OCI-LY1 (cell line): ENCODE results near the gene FBXL14.
A peak's percentile ranks its signal among the peaks of the same experiment; 100 is the strongest.

ENCODE experiments used
- H2AFZ ChIP-seq: fragments of 200-600 bp; sonication (generic), shearing (Covaris generic); 2 replicates; pipeline ENCODE4 v1.6.0; 2014; ENCODE audit warnings: antibody characterized with exemption, mild to moderate bottlenecking, low read length
- H3F3A ChIP-seq: fragments of 200-600 bp; sonication (generic), shearing (Covaris generic); 2 replicates; pipeline ENCODE4 v1.6.0; 2014; ENCODE audit warnings: mild to moderate bottlenecking, antibody characterized with exemption, low read length, moderate library complexity; ENCODE audit not compliant: insufficient read depth
- H3K27ac ChIP-seq: fragments of 200-600 bp; sonication (generic); 2 replicates; pipeline ENCODE4 v1.5.1; 2014; ENCODE audit warnings: low read length, mixed run types, mild to moderate bottlenecking, low read depth; ENCODE audit not compliant: poor library complexity, severe bottlenecking
- H3K27me3 ChIP-seq: fragments of 200-600 bp; sonication (generic); 2 replicates; pipeline ENCODE4 v1.6.0; 2014; ENCODE audit warnings: antibody characterized with exemption, mild to moderate bottlenecking, low read length, moderate library complexity; ENCODE audit not compliant: insufficient read depth
- H3K36me3 ChIP-seq: fragments of 200-600 bp; sonication (generic); 2 replicates; pipeline ENCODE4 v1.6.1; 2014; ENCODE audit warnings: mild to moderate bottlenecking, antibody characterized with exemption, low read length, moderate library complexity, mixed read lengths; ENCODE audit not compliant: insufficient read depth
- H3K4me1 ChIP-seq: fragments of 200-600 bp; sonication (generic); 2 replicates; pipeline ENCODE4 v1.5.1; 2014; ENCODE audit warnings: mild to moderate bottlenecking, low read length, moderate library complexity; ENCODE audit not compliant: insufficient read depth, severe bottlenecking
- H3K4me2 ChIP-seq: fragments of 200-600 bp; sonication (generic), shearing (Covaris generic); 2 replicates; pipeline ENCODE4 v1.6.1; 2014; ENCODE audit warnings: low read length
- H3K4me3 ChIP-seq: fragments of 200-600 bp; sonication (generic); 2 replicates; pipeline ENCODE4 v1.5.1; 2014; ENCODE audit warnings: low read length, low read depth, mild to moderate bottlenecking, mixed read lengths; ENCODE audit not compliant: poor library complexity, severe bottlenecking
- H3K79me2 ChIP-seq: fragments of 200-600 bp; shearing (Covaris generic); 2 replicates; pipeline ENCODE4 v1.6.1; 2016; ENCODE audit warnings: mixed run types, low read length, mixed read lengths; ENCODE audit not compliant: insufficient read depth
- H3K9ac ChIP-seq: fragments of 200-600 bp; sonication (generic), shearing (Covaris generic); 2 replicates; pipeline ENCODE4 v1.6.1; 2014; ENCODE audit warnings: mild to moderate bottlenecking, low read length, mixed read lengths
- H3K9me2 ChIP-seq: fragments of 200-600 bp; sonication (generic), shearing (Covaris generic); 2 replicates; pipeline ENCODE4 v1.6.1; 2014; ENCODE audit warnings: low read depth, mild to moderate bottlenecking, low read length, mixed read lengths
- H3K9me3 ChIP-seq: fragments of 200-600 bp; shearing (Covaris generic); 2 replicates; pipeline ENCODE4 v1.6.1; 2014; ENCODE audit warnings: low read length, mixed read lengths
- H4K20me1 ChIP-seq: fragments of 200-600 bp; sonication (generic), shearing (Covaris generic); 2 replicates; pipeline ENCODE4 v1.6.0; 2016; ENCODE audit warnings: mild to moderate bottlenecking, low read length; ENCODE audit not compliant: insufficient read depth
- EZH2 ChIP-seq: fragments of 200-600 bp; sonication (generic), shearing (Covaris generic); IDR thresholded peaks from 2 replicates; pipeline ENCODE4 v1.8.0; 2017; ENCODE audit warnings: borderline replicate concordance, mixed run types, mild to moderate bottlenecking, antibody characterized with exemption, low read length, moderate library complexity, mixed read lengths
- TF ChIP-seq, protein P1 (sequence below): fragments of 200-600 bp; sonication (generic), shearing (Covaris generic); IDR thresholded peaks from 2 replicates; pipeline ENCODE4 v1.5.1; 2017; ENCODE audit warnings: mild to moderate bottlenecking, antibody characterized with exemption, low read length, moderate library complexity, mixed read lengths

The FBXL14 gene

DNA sequence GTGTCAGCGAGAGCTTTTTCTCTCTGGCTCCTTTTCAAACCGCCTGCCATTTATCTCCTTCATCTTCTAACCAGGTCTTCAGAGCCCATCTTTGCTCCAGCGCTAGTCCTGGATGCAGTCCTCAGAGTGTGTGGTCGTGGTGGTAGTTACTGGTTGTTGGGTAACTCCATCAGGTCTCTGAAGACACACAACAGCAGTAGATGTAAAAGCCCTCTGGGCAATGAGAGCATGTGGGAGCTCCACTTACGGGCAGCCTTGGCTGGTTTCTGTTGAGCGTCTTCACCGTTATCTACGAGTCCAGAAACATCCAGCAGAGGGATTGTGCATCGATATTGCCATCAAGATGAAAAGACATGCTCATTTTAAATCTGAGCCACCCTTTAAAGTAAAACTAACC is 61.2 kb downstream of the FBXL14 start:
- Histone ChIP-seq H3K79me2 (no peaks in the 10 kb centered on the region), H3K4me3 (peak overlapping the region; percentile 43), H3K27me3 (peaks cover 23% of the 10 kb centered on the region), H2AFZ (no peak overlapping the region), H3K4me2 (peak overlapping the region; percentile 62), H3K9me2 (no peaks in the 10 kb centered on the region), H3K9ac (no peak overlapping the region), H3K9me3 (no peaks in the 10 kb centered on the region), H3K27ac (no peak overlapping the region), H3F3A (no peaks in the 10 kb centered on the region), H3K36me3 (no peaks in the 10 kb centered on the region), H3K4me1 (peaks cover 37% of the 10 kb centered on the region), H4K20me1 (no peaks in the 10 kb centered on the region)
- TF ChIP-seq, protein P1, sequence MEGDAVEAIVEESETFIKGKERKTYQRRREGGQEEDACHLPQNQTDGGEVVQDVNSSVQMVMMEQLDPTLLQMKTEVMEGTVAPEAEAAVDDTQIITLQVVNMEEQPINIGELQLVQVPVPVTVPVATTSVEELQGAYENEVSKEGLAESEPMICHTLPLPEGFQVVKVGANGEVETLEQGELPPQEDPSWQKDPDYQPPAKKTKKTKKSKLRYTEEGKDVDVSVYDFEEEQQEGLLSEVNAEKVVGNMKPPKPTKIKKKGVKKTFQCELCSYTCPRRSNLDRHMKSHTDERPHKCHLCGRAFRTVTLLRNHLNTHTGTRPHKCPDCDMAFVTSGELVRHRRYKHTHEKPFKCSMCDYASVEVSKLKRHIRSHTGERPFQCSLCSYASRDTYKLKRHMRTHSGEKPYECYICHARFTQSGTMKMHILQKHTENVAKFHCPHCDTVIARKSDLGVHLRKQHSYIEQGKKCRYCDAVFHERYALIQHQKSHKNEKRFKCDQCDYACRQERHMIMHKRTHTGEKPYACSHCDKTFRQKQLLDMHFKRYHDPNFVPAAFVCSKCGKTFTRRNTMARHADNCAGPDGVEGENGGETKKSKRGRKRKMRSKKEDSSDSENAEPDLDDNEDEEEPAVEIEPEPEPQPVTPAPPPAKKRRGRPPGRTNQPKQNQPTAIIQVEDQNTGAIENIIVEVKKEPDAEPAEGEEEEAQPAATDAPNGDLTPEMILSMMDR: peak; percentile 35; the same call in 1 of the 2 replicates
- no peak for TF ChIP-seq EZH2

DNA sequence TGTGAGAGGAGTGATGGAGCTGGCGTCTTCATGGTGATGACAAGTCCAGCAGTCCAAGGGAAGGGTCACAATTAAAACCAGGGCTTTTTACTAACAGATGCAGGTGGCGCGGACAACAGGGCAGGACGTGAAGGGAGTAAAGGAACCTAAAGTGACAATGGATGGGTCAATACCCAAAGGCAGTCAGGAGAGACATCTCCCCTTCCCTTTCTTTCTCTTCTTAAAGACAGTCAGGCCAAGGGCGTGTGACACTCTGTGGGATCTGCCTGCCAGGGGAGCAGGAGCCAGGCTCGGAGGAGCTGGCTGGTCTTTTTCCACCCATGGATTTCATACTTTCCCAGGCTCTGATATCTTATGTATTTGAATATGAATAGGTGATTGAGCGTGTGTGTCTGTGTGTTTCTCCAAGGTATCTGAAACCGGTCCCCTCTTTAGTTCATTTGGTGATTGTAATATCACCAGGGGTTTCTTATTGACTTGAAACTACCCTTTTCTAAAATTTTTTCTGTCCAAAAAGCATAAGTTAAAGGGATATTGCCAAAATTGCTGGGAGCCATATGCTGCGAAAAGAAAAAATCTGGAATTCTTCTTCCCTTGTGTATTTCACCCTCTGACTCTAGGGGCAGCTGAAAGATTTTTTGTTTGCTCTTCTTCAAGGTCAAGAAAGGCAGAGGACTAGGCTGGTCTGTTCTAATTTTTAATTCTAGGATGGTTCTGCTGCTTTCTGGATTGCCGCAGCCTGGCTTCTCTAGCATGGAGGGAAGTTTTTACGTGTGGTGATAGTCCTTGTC is 61.8 kb downstream of the FBXL14 start:
- Histone ChIP-seq H3K79me2 (no peaks in the 10 kb centered on the region), H2AFZ (no peak overlapping the region), H3K4me2 (peak overlapping the region; percentile 62), H3K9me2 (no peaks in the 10 kb centered on the region), H3K27me3 (peaks cover 29% of the 10 kb centered on the region), H3K4me1 (peaks cover 37% of the 10 kb centered on the region), H3K27ac (no peak overlapping the region), H3F3A (no peaks in the 10 kb centered on the region), H3K4me3 (peak overlapping the region; percentile 43), H3K36me3 (no peaks in the 10 kb centered on the region), H4K20me1 (no peaks in the 10 kb centered on the region), H3K9ac (no peak overlapping the region), H3K9me3 (no peaks in the 10 kb centered on the region)
- no peak for TF ChIP-seq EZH2
- TF ChIP-seq, protein P1: no peak

GRCh38 chr12:1531654-1532374 is 62.6 kb downstream of the FBXL14 start:
- H2AFZ ChIP-seq: no peak overlapping the region
- peaks cover 24% of the 10 kb centered on the region for H3K27me3 ChIP-seq
- H3K79me2 ChIP-seq: no peaks in the 10 kb centered on the region
- no peaks in the 10 kb centered on the region for H3K36me3 ChIP-seq
- TF ChIP-seq, protein P1: no peak
- TF ChIP-seq EZH2: no peak; the same call in 1 of the 2 replicates
- peaks cover 37% of the 10 kb centered on the region for H3K4me1 ChIP-seq
- peak overlapping the region; percentile 60 for H3K4me2 ChIP-seq
- no peaks in the 10 kb centered on the region for H3K9me2 ChIP-seq
- H3K27ac ChIP-seq: no peak overlapping the region
- no peaks in the 10 kb centered on the region for H4K20me1 ChIP-seq
- no peaks in the 10 kb centered on the region for H3K9me3 ChIP-seq
- peak overlapping the region; percentile 48 for H3K4me3 ChIP-seq
- H3K9ac ChIP-seq: no peak overlapping the region
- H3F3A ChIP-seq: no peaks in the 10 kb centered on the region
